PC-3 (cell line): ENCODE results near the gene GRIPAP1.

Experiments
- CTCF ChIP-seq: fragments of 300-600 bp; sonication (generic); conservative IDR thresholded peaks from 2 replicates; pipeline ENCODE4 v1.5.1; 2017; ENCODE audit warnings: antibody characterized with exemption, low read depth, mild to moderate bottlenecking, low read length
- EZH2 ChIP-seq: fragments of 300-600 bp; sonication (generic); IDR thresholded peaks from one replicate; pipeline ENCODE4 v1.6.1; 2017; ENCODE audit warnings: antibody characterized with exemption, mild to moderate bottlenecking, low read length; ENCODE audit not compliant: unreplicated experiment

- TF ChIP-seq EZH2 = no peak
- TF ChIP-seq CTCF = no peak
These were observed 41.8 kb downstream of the GRIPAP1 start for GRCh38 chrX:48960291-48960690.
